ENCODE measurements around the gene RBMS1.
A peak's percentile ranks its signal among the peaks of the same experiment; 100 is the strongest.
"Not testable (repeated sequence)": the region's sequence is repeated elsewhere in the genome, so short reads cannot be mapped to it uniquely, and the experiment has no call there.

Gene RBMS1

GRCh38 chr2:160501370-160501769 lies 7.8 kb upstream of the RBMS1 start:
- no peak for DNase-seq

GRCh38 chr2:160499865-160500264 lies 6.3 kb upstream of the RBMS1 start:
- no peak for DNase-seq

GRCh38 chr2:160498137-160498536 lies 4.5 kb upstream of the RBMS1 start:
- DNase-seq: no peak

- no peak for DNase-seq
Observed at GRCh38 chr2:160494201-160494644, 616 bp upstream of the RBMS1 start.

GRCh38 chr2:160492401-160493226 lies 993 bp downstream of the RBMS1 start:
- peak; percentile 13 for DNase-seq

GRCh38 chr2:160491911-160492371 lies 1.7 kb downstream of the RBMS1 start:
- DNase-seq: no peak

- DNase-seq: no peak
Observed at GRCh38 chr2:160490733-160491685, 2.6 kb downstream of the RBMS1 start.

DNA sequence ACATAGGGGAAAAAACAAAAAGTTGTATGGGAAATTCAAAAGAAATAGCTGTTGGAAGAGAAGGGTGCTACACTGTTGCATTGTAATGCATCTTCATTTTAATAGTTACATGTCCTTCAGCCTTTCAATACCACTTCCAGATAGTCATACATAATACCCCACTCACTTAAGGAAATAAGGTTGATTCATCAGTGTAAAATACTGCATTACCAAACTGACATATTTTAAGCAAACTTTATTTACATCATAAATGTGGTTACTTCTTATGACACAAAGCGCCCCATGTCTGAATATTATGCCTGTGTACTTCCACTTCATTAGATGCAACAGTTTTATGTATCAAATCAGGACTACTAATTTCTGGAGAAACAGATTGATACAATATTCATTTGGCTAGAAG lies 4.5 kb downstream of the RBMS1 start:
- no peak for DNase-seq

DNA sequence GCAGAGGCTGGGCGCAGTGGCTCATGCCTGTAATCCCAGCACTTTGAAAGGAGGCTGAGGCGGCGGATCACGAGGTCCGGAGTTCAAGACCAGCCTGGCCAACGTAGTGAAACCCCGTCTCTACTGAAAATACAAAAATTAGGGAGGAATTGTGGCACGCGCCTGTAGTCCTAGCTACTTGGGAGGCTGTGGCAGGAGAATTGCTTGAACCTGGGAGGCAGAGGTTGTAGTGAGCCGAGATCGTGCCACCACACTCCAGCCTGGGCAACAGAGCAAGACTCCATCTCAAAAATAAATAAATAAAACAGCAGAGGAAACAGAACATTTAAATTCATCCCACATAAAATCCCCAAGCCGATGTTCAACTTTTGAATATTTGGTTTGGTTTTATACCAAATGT lies 5.3 kb downstream of the RBMS1 start:
- DNase-seq: not testable (repeated sequence)

DNA sequence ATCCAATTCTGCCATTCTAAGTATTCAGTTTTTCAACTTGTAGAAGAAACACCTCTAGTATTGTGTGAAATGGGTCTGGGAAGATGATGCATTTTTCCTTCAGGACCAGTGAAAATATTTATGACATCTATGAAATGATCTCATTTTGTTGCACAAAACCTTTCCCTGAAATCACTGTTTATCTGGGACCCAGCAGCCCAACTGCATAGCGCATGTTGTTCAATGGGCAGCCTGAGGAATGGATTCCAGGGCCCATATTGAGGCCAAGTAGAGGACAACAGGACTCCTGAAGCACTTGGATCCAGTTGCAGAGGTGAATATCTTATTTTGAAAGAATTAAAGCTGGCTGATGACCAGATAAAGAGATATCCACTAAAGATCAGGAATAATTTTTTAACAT lies 7.3 kb downstream of the RBMS1 start:
- no peak for DNase-seq

GRCh38 chr2:160484859-160485520 lies 8.6 kb downstream of the RBMS1 start:
- no peak for DNase-seq

DNA sequence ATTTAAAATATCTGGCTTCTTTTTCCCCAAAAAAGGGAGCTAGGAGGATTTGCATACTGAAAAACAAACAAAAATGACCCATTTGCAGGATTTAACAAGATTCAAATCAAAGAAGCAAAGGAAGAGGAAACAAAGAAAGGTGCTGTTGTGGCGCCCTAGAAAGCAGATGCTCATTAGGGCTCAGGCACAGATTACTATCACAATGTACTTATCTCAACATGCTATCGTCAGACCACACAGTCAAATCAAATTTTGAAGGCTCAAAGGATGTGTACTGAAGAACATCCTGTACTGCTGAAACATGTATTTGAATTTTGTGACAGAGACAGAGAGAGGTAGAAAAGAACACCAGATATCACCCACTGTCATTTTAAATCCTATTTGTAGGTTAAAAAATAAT lies 10.9 kb downstream of the RBMS1 start:
- DNase-seq: no peak

DNA sequence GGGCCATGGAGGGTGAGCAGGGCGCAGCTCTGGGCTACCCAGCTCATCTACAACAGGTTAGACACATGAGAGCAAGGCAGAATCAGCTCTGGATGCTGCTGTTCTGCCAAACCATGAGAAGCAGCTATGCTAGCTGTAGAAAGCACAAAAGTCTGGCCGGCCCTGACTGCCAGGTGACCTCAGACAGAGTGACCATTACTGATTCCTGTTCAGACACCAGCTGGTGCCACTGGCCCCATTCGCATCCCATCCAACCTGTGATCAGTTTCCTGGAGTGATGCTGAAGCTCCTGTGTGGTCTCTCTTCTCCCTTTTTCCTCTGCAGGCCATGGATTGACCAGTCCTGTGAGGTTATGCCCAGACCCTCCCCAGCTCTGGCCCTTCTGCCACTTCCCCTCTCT lies 14.3 kb downstream of the RBMS1 start:
- DNase-seq: no peak

GRCh38 chr2:160478660-160479059 lies 14.9 kb downstream of the RBMS1 start:
- no peak for DNase-seq

DNA sequence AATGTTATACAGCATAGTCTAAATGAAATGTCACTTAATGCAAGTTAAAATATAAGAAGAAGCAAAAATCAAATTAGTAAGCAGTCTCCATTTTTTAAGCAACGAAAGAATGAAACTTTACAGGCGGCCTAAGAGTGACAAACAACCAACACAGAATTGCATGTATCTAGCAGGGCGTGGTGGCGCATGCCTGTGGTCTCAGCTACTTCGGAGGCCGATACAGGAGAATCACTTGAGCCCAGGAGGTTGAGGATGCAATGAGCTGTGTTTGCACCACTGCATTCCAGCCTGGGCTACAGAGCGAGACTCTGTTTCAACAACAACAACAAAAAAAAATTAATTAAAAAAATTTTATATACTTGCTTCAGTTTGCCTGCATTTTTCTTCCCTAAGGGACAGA lies 16.6 kb downstream of the RBMS1 start:
- DNase-seq: no peak

DNA sequence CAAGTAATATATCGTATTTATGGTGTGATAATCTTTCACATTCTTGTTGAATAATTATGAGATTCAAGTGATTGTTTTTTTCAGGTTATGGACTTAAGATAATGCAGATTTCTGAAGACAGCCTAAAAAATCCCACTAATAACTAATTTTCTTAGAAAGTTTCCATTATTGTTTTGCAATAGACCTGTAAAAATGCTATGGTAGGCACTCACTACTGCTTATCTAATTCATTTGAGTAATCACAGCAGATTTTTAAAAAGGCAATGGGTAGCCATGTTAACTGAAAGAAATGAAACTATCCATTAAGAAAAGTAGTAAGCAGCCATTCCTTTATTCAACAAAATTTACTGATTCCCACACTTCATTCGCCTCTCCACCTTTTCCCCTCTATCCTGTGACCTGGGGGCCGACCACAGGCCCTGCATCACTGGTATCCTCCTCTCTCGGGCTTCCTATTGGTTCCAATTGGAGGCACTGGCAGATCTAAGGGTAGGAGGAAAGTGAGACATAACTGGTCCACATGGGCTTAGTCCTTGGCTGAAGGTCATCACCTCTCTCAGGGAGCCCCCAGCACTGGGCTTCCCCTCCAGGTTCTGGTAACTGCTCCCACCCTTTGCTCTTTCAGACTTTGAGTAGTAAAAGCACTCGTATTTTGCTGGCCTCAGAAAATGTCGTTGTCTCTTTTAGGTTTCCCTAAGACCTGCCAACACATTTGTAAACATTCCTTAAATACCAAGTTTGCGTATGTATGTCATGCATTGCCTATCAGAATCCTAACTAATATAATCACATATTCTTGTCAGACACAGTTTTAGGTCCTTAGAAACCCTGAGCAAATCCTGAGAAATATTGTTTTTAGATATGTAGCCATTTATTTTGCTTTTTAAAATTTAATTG lies 18.5 kb downstream of the RBMS1 start:
- no peak for DNase-seq

DNA sequence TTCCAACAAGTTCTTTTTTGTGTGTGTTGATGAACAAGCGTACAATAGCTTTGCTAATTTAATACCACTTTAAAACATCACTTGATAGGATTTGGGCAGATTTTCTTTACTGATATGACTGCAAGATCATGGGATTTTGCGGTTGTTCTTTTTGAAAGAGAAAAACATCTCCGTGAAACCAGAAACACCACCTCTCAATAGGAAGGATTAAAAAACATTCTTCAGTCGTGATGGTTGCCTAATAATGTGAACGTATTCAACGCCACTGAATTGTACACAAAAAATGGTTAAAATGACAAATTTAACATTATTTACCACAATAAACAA lies 19.3 kb downstream of the RBMS1 start:
- DNase-seq: no peak

DNA sequence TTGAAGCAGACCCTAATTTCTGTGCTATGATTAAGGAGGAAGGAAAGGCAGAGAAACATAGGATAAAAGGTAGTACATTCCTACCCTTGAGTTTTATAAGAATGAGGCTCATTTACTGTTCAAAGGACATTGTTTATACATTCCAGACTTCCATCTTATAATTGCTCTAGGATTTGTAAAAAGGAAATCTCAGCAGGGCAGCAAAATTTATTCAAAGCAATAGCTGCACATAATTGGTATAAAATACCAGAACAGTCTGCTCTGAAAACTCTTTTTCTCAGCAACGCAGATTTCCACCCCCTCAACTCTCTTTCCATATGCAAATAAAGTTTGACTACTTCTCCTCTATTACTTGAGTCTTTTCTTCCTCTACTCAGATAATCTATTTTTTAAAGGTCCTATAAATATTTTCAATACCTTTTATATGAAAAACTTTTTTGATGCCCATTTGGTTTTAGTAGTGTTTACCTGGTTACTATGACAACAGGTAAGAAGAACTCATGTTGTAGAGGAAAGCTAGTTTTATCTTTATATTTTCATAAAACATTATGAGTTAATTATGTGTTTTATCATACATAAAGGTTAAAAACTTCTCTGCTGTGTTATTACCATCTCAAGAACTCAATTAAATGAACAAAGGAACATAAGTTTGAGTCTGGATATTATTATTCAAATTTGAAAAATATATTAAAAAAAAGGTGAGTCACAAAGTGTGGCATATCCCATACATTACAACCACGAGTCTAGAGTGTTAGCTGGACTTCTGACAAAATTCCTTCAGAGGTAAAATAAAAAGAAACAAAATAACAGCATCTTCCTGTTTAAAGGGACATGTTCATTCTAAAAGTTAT lies 19.9 kb downstream of the RBMS1 start:
- DNase-seq: no peak

- DNase-seq: peak; percentile 45
Observed at GRCh38 chr2:160472839-160473251, 20.8 kb downstream of the RBMS1 start.

GRCh38 chr2:160471950-160472349 lies 21.7 kb downstream of the RBMS1 start:
- DNase-seq: no peak

DNA sequence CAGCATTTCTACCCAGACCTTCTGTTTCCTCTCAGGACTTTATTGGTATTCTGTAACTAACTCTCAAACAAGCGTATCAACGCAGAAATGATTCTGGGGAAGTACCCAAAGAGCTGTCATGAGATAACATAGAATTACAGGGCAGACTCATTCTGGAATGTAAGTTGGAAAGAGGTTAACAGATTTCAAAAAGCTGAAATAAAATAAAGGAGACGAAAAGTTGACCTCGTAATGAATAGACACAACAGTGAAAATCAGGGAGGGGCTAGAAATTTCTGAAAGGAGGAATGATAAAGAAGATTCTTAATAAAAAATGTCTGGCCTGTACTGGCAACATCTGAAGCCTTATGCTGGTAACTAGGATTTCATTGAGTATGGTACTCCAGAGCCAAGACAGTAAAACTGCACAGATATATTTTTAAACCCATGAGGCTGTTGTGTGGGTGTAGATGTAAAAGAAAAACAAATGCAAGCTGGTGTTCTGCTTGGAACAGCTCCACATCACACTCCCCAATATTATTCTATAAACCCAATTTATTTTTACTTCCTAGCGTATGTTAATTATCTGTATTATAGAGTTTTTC lies 23.9 kb downstream of the RBMS1 start:
- no peak for DNase-seq
